ENCODE data around the gene CALM1. TPM values are rescaled to one million over a fixed set of nuclear protein-coding genes. Genes with fewer than 3 reads are reported as not detected.

The CALM1 gene
- total RNA-seq, 3 donors from 2014 or later (not counting 1 experiment from before 2014, with no cell fraction given), result 868 to 1,074 (median 907) TPM

GRCh38 chr14:90425373-90425879, 28.6 kb downstream of the CALM1 start:
- DNase-seq (no peak), ATAC-seq (no peak)
- no peak overlapping the region for H3K4me3 Mint-ChIP-seq
- Histone ChIP-seq H3K36me3 (ENCODE audit: control insufficient read depth, insufficient read depth, low read length) (no peaks in the 10 kb centered on the region), H3K4me3 (ENCODE audit: low read length) (no peak overlapping the region), H3K27me3 (ENCODE audit: control insufficient read depth, insufficient read depth, low read length) (no peaks in the 10 kb centered on the region), H3K4me1 (ENCODE audit: control insufficient read depth, insufficient read depth, low read length) (no peaks in the 10 kb centered on the region), H3K9me3 (ENCODE audit: control insufficient read depth, insufficient read depth, low read length) (no peaks in the 10 kb centered on the region), H3K27ac (ENCODE audit: low read length) (no peak overlapping the region)
- intact Hi-C loops (cut with micrococcal nuclease), result no loop called here
- no peaks in the 10 kb centered on the region for H3K27me3 Mint-ChIP-seq (ENCODE audit: low read depth in 2 of 2)
- H3K9me3 Mint-ChIP-seq, result no peaks in the 10 kb centered on the region
- WGBS (ENCODE audit: insufficient coverage), result 85% methylated on average over 9 of the region's 9 CpGs
- no peak for TF ChIP-seq CTCF (IDR thresholded peaks at IDR 0.05)
- H3K4me1 Mint-ChIP-seq, result no peaks in the 10 kb centered on the region
- H3K36me3 Mint-ChIP-seq, result no peaks in the 10 kb centered on the region
- no peak overlapping the region for H3K27ac Mint-ChIP-seq

- H3K4me3 ChIP-seq (ENCODE audit: low read length), result no peak overlapping the region
- no peak for TF ChIP-seq CTCF (IDR thresholded peaks at IDR 0.05)
- DNase-seq (no peak), ATAC-seq (no peak)
- Mint-ChIP-seq H3K27ac (no peak overlapping the region), H3K4me3 (no peak overlapping the region), H3K9me3 (no peaks in the 10 kb centered on the region), H3K4me1 (no peaks in the 10 kb centered on the region), H3K27me3 (ENCODE audit: low read depth in 2 of 2) (no peaks in the 10 kb centered on the region), H3K36me3 (no peaks in the 10 kb centered on the region)
- no peaks in the 10 kb centered on the region for H3K27me3 ChIP-seq (ENCODE audit: control insufficient read depth, insufficient read depth, low read length)
- H3K36me3 ChIP-seq (ENCODE audit: control insufficient read depth, insufficient read depth, low read length), result no peaks in the 10 kb centered on the region
- 84% methylated on average over 9 of the region's 10 CpGs for WGBS (ENCODE audit: insufficient coverage)
- intact Hi-C loops (cut with micrococcal nuclease), result no loop called here
- no peaks in the 10 kb centered on the region for H3K4me1 ChIP-seq (ENCODE audit: control insufficient read depth, insufficient read depth, low read length)
- H3K27ac ChIP-seq (ENCODE audit: low read length), result no peak overlapping the region
- H3K9me3 ChIP-seq (ENCODE audit: control insufficient read depth, insufficient read depth, low read length), result no peaks in the 10 kb centered on the region
Observed at GRCh38 chr14:90426031-90426540, 29.3 kb downstream of the CALM1 start.

- H3K9me3 ChIP-seq (ENCODE audit: control insufficient read depth, insufficient read depth, low read length), result no peaks in the 10 kb centered on the region
Observed at GRCh38 chr14:90426663-90427062, 29.8 kb downstream of the CALM1 start.

More at GRCh38 chr14:90426663-90427062, 29.8 kb downstream of the CALM1 start:
- Mint-ChIP-seq H3K4me1 (no peaks in the 10 kb centered on the region), H3K27me3 (ENCODE audit: low read depth in 2 of 2) (no peaks in the 10 kb centered on the region), H3K9me3 (no peaks in the 10 kb centered on the region), H3K4me3 (no peak overlapping the region), H3K36me3 (no peaks in the 10 kb centered on the region), H3K27ac (no peak overlapping the region)
- no peak overlapping the region for H3K4me3 ChIP-seq (ENCODE audit: low read length)
- TF ChIP-seq CTCF (IDR thresholded peaks at IDR 0.05), result no peak
- no peaks in the 10 kb centered on the region for H3K27me3 ChIP-seq (ENCODE audit: control insufficient read depth, insufficient read depth, low read length)
- intact Hi-C loops (cut with micrococcal nuclease), result no loop called here
- H3K27ac ChIP-seq (ENCODE audit: low read length), result no peak overlapping the region
- 84% methylated on average over 10 of the region's 10 CpGs for WGBS (ENCODE audit: insufficient coverage)
- no peak for DNase-seq
- no peaks in the 10 kb centered on the region for H3K4me1 ChIP-seq (ENCODE audit: control insufficient read depth, insufficient read depth, low read length)
- no peaks in the 10 kb centered on the region for H3K36me3 ChIP-seq (ENCODE audit: control insufficient read depth, insufficient read depth, low read length)
- no peak for ATAC-seq

Measured in natural killer cell (primary cell).